ENCODE results near the gene MAP4K4.

DNA sequence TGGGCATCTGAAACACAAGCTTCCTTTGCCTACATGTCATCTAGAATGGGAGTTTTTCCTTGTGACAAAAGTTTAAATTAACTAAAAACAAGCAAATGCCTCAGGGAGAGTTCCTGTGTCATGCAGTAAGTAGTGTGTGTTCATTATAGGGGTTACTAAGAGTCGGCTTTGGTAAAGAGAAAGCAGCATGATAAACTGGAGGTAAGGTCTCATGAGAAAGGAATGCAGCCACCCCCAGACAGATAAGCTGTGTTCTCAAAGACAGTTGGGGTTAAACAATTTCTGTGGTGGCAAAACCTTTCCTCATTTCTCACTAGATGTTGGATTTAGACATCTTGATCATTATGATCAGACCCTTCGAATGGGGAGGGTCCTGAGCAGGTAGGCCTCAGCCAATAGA is 129.7 kb downstream of the MAP4K4 start:
- TF ChIP-seq, protein P1, sequence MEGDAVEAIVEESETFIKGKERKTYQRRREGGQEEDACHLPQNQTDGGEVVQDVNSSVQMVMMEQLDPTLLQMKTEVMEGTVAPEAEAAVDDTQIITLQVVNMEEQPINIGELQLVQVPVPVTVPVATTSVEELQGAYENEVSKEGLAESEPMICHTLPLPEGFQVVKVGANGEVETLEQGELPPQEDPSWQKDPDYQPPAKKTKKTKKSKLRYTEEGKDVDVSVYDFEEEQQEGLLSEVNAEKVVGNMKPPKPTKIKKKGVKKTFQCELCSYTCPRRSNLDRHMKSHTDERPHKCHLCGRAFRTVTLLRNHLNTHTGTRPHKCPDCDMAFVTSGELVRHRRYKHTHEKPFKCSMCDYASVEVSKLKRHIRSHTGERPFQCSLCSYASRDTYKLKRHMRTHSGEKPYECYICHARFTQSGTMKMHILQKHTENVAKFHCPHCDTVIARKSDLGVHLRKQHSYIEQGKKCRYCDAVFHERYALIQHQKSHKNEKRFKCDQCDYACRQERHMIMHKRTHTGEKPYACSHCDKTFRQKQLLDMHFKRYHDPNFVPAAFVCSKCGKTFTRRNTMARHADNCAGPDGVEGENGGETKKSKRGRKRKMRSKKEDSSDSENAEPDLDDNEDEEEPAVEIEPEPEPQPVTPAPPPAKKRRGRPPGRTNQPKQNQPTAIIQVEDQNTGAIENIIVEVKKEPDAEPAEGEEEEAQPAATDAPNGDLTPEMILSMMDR (IDR thresholded peaks at IDR 0.05), result no peak
- TF ChIP-seq POLR2A (IDR thresholded peaks at IDR 0.05), result no peak

Measured in lower leg skin (tissue), 3 donors.